Neuron (in vitro differentiated cells): Measurements from ENCODE around the gene FAM227B.
"Not testable (repeated sequence)": the region's sequence is repeated elsewhere in the genome, so short reads cannot be mapped to it uniquely, and the experiment has no call there.

Experiments
- H2AFZ ChIP-seq: one replicate; pipeline ENCODE4 v1.6.1; 2013; ENCODE audit warnings: low read depth, mild to moderate bottlenecking, inconsistent platforms, low read length, moderate library complexity
- H3K27me3 ChIP-seq: one replicate; pipeline ENCODE4 v1.6.1; 2013; ENCODE audit warnings: low read length; ENCODE audit not compliant: insufficient read depth
- H3K36me3 ChIP-seq: one replicate; pipeline ENCODE4 v1.6.1; 2013; ENCODE audit warnings: low read length; ENCODE audit not compliant: insufficient read depth
- H3K4me1 ChIP-seq: one replicate; pipeline ENCODE4 v1.6.1; 2013; ENCODE audit warnings: low read length; ENCODE audit not compliant: insufficient read depth
- H3K4me3 ChIP-seq: 2 replicates; pipeline ENCODE4 v1.5.1; 2013; ENCODE audit warnings: mild to moderate bottlenecking, low read length, moderate library complexity
- H3K9me3 ChIP-seq: one replicate; pipeline ENCODE4 v1.6.1; 2013; ENCODE audit warnings: low read length

The FAM227B gene

DNA sequence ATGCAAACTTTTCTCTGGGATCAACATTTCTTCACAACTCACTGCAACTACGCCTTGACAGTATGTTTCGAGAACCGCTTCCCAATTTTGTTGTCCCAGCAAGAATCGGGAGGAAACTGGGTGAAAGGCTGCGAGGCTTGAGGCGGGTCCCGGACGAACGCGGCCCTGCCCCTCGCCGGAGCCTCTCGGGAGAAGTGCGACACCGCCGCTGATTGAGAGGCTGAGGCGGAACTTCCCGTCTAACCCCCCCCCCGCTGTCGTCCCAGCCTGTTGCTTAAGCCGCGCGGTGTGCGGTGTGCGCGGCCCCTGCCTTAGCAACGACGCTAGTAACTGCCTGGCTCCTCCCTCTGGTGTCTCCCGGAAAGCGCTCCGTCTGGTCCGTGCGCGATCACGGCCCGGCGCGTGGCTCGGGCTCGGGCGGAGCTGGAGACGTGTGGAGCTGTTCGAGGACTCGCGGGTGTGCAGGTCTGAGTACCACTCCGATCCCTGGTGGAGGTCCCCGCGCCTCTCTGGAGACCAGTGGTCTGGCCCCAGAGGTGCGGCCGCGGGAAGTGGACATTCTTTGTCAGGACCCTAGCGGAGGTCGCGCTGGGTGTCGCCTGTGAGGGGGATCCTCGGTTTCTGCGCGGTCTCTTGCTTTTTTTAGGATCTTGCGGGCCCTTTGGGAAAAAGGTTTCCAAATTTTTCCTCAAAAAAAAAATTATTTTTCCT, at the start of gene FAM227B, which contains the start of gene DTWD1:
Gene FAM227B (minus strand): TSS at position 161 of the 711 bp plus-strand sequence. CDS start 5,647 bp downstream, outside the sequence.
Gene DTWD1 (plus strand): TSS at position 391 of the 711 bp plus-strand sequence. CDS start 4,120 bp downstream, outside the sequence.
- H3K9me3 ChIP-seq: peaks cover 9% of the 10 kb centered on the region
- peaks cover 14% of the 10 kb centered on the region for H3K36me3 ChIP-seq
- H3K4me1 ChIP-seq: peaks cover 16% of the 10 kb centered on the region
- peak within 1 kb of the TSS; percentile 78 for H3K4me3 ChIP-seq
- H3K27me3 ChIP-seq: no peaks in the 10 kb centered on the region
- peak within 1 kb of the TSS; percentile 86 for H2AFZ ChIP-seq

GRCh38 chr15:49669288-49669687, 48.7 kb upstream of the FAM227B start:
- Histone ChIP-seq H3K4me3 (no peak overlapping the region), H3K4me1 (peaks cover 16% of the 10 kb centered on the region), H3K9me3 (no peaks in the 10 kb centered on the region), H3K36me3 (no peaks in the 10 kb centered on the region), H3K27me3 (no peaks in the 10 kb centered on the region), H2AFZ (no peak overlapping the region)

GRCh38 chr15:49666486-49666885, 45.9 kb upstream of the FAM227B start:
- not testable (repeated sequence) for H3K27me3 ChIP-seq, H2AFZ ChIP-seq, H3K36me3 ChIP-seq, H3K9me3 ChIP-seq, H3K4me3 ChIP-seq
- H3K4me1 ChIP-seq: peaks cover 16% of the 10 kb centered on the region

DNA sequence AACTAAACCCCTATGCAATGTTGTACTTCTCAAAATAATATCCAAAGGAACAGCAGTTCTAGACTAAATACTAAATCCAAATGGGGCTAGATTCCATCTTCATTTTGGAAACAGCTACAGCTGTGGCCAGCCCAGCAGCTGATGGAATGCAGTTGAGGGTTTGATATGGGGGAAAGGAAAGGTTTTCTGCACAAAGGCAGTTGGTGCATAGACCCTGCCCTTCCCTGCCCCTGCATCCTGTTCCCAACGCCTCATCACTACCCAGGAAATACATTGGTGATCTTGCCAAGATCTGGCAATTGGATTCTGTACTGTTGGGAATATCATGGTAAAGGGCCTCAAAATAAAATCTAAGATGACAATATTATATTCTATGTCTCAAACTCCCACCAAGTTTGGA, 44.1 kb upstream of the FAM227B start:
- Histone ChIP-seq H3K27me3 (no peaks in the 10 kb centered on the region), H3K9me3 (no peaks in the 10 kb centered on the region), H3K36me3 (no peaks in the 10 kb centered on the region), H2AFZ (no peak overlapping the region), H3K4me1 (peaks cover 5% of the 10 kb centered on the region), H3K4me3 (no peak overlapping the region)

DNA sequence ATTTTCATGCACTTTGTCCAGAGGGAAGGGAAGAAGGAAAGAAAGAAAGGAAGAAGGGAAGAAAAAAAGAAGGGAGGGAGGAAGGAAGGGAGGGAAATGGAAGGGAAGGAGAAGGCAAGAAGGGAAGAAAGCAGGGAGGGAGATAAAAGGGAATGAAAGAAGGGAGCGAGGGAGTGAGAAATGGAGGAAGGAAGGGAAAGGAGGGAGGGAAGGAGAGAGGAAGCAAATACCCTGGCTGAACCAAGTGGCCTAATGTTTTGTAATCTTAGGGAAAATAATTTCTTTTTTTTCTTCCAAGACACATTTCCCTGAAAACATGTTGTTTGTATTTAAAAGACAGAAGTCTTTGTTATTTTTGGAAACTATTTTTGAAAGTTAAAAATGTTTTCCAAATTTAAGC, 36.1 kb upstream of the FAM227B start:
- H3K4me3 ChIP-seq: no peak overlapping the region
- H2AFZ ChIP-seq: no peak overlapping the region
- no peaks in the 10 kb centered on the region for H3K36me3 ChIP-seq
- H3K9me3 ChIP-seq: peaks cover 9% of the 10 kb centered on the region
- no peaks in the 10 kb centered on the region for H3K27me3 ChIP-seq
- H3K4me1 ChIP-seq: no peaks in the 10 kb centered on the region

DNA sequence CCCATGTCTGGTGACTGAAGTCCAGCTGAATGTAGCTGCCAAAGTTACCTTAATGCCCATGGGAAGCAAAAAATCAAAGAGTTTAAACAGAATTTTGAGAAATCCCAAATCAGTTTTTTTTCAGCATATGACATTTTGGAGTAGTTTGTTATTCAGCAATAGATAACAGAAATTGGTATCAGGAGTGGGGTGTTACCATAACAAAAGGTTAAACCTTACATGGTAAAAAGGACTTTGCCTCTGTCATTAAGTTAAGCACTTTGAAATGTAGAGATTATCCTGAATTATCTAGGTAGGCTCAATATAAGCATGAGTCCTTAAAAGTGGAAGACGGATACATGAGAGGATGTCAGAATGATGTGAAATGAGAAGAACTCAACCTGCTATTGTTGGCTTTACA, 32.3 kb upstream of the FAM227B start:
- Histone ChIP-seq H3K9me3 (peaks cover 11% of the 10 kb centered on the region), H3K27me3 (no peaks in the 10 kb centered on the region), H3K4me1 (no peaks in the 10 kb centered on the region), H3K36me3 (no peaks in the 10 kb centered on the region), H3K4me3 (no peak overlapping the region), H2AFZ (no peak overlapping the region)

- Histone ChIP-seq H3K4me3 (no peak overlapping the region), H3K36me3 (peaks cover 11% of the 10 kb centered on the region), H2AFZ (no peak overlapping the region), H3K4me1 (no peaks in the 10 kb centered on the region), H3K27me3 (no peaks in the 10 kb centered on the region), H3K9me3 (peaks cover 9% of the 10 kb centered on the region)
Observed at GRCh38 chr15:49650676-49651075, 30.1 kb upstream of the FAM227B start.

DNA sequence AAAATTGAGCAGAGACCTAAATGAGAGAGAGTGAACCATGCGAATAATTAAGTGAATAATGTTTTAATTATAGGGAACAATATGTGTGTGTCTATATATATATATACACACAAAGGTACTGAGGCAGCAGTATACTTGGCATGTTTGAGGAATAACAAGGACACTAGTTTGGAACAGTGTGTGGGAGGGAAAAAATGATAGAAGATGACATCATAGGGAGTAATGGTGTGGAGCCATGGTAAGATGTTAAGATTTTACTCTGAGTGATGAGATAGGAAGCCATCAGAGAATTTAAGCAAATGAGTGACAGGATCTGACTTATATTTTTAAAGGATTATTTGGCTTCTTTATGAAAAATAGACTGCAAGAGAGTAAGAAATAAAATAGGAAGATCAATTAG, 29.4 kb upstream of the FAM227B start:
- Histone ChIP-seq H3K4me1 (no peaks in the 10 kb centered on the region), H3K4me3 (no peak overlapping the region), H3K36me3 (peaks cover 13% of the 10 kb centered on the region), H3K27me3 (no peaks in the 10 kb centered on the region), H2AFZ (no peak overlapping the region), H3K9me3 (peaks cover 9% of the 10 kb centered on the region)

DNA sequence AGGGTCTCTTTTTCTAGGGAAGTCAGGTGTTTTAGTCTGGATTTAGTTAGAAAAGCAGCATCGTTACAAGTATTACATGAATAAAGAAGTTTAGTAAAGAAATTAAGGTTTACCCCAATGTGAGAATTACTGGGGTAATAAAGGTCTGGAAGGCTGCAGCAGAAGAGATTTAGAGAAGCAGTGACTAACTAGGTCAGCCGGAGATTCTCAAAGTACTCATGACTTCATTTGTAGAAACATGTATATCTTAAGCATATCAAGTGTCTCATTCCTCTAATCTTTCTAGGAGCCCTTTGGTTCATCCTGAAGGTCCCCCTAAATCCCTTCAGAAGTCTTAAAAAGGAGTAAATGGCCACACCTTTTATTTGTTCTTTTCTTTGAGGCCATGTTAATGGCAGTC, 26.3 kb upstream of the FAM227B start:
- peaks cover 19% of the 10 kb centered on the region for H3K36me3 ChIP-seq
- no peak overlapping the region for H3K4me3 ChIP-seq
- no peaks in the 10 kb centered on the region for H3K27me3 ChIP-seq
- no peak overlapping the region for H2AFZ ChIP-seq
- H3K9me3 ChIP-seq: peaks cover 2% of the 10 kb centered on the region
- H3K4me1 ChIP-seq: no peaks in the 10 kb centered on the region

DNA sequence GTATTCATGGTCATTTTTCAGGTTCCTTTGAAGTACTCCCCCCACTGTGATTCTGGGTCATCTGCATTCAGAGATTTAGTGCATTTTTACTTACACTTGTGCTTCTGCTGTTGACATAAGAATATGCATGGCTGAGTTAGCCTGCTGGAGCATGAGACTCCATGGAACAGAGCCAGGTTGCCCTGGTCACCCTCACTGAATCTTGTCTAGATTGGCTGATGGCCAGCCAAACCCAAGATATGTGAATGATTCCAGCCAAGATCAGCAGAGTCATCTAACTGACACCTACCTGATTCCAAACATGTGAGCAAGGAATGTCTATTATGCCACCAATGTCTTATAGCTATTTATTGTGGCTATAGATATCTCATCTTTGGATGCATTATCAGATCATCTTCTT, 25.3 kb upstream of the FAM227B start:
- Histone ChIP-seq H3K4me3 (no peak overlapping the region), H3K36me3 (peaks cover 19% of the 10 kb centered on the region), H2AFZ (no peak overlapping the region), H3K9me3 (no peaks in the 10 kb centered on the region), H3K27me3 (no peaks in the 10 kb centered on the region), H3K4me1 (no peaks in the 10 kb centered on the region)

- no peak overlapping the region for H3K4me3 ChIP-seq
- no peaks in the 10 kb centered on the region for H3K27me3 ChIP-seq
- no peak overlapping the region for H2AFZ ChIP-seq
- H3K9me3 ChIP-seq: no peaks in the 10 kb centered on the region
- peaks cover 19% of the 10 kb centered on the region for H3K36me3 ChIP-seq
- H3K4me1 ChIP-seq: no peaks in the 10 kb centered on the region
Observed at GRCh38 chr15:49645277-49645676, 24.7 kb upstream of the FAM227B start.

DNA sequence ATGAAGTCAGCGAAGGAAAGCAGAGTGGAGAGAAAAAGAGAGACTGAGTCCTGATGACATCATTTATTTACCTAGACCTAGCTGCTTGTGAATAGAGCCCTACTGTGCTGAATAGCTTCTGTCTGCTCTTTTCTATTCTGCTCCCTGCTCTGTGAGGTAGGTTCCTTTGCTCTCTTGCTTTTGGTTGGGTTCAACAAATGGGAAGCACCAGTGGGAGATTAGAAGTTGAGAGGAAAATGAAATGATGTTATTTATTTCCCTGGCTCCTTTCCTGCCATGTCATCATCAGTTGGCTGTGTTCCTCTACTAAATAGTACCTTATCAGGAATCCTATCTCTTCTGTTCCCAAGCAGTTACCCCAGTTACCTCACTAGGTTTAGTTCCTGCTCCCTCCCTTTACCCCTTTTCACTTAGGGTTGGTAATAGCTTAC, 23.8 kb upstream of the FAM227B start:
- Histone ChIP-seq H2AFZ (no peak overlapping the region), H3K4me3 (no peak overlapping the region), H3K27me3 (no peaks in the 10 kb centered on the region), H3K36me3 (peaks cover 19% of the 10 kb centered on the region), H3K9me3 (no peaks in the 10 kb centered on the region), H3K4me1 (no peaks in the 10 kb centered on the region)

DNA sequence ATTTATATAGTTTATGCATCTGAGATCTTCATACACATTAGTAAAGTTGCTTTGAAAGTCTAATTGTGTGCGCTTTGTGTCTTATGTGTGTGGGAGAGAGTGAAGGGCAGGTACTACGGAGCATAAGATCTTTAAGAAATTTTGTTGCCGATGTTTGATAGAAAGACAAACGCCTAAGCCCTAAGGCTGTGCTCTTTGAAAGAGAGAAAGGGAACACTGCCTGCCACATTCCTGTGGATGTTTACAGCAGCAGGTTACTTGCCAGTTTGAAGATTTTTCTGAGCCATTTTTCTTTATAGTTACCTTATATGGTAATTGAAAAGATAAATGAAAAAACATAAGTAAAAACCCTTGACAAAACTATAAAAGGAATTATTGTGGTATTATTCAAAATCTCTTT, 17.2 kb upstream of the FAM227B start:
- no peak overlapping the region for H3K4me3 ChIP-seq
- peaks cover 18% of the 10 kb centered on the region for H3K4me1 ChIP-seq
- H2AFZ ChIP-seq: no peak overlapping the region
- peaks cover 14% of the 10 kb centered on the region for H3K36me3 ChIP-seq
- H3K27me3 ChIP-seq: no peaks in the 10 kb centered on the region
- H3K9me3 ChIP-seq: no peaks in the 10 kb centered on the region

GRCh38 chr15:49628379-49628778, 7.8 kb upstream of the FAM227B start:
- peaks cover 8% of the 10 kb centered on the region for H3K9me3 ChIP-seq
- no peaks in the 10 kb centered on the region for H3K4me1 ChIP-seq
- H2AFZ ChIP-seq: no peak overlapping the region
- H3K27me3 ChIP-seq: no peaks in the 10 kb centered on the region
- H3K4me3 ChIP-seq: no peak overlapping the region
- peaks cover 46% of the 10 kb centered on the region for H3K36me3 ChIP-seq
